22Rv1 (cell line): Measurements from ENCODE around the gene SLC39A11.

Experiments
- ZFX ChIP-seq: fragments of 450-650 bp; IDR thresholded peaks from 2 replicates; pipeline ENCODE4 v1.6.1; 2017; ENCODE audit warnings: antibody characterized with exemption, borderline replicate concordance
- TF ChIP-seq, protein P1 (sequence below): fragments of 450-650 bp; IDR thresholded peaks from 2 replicates; pipeline ENCODE4 v1.5.1; 2017; ENCODE audit warnings: mild to moderate bottlenecking

DNA sequence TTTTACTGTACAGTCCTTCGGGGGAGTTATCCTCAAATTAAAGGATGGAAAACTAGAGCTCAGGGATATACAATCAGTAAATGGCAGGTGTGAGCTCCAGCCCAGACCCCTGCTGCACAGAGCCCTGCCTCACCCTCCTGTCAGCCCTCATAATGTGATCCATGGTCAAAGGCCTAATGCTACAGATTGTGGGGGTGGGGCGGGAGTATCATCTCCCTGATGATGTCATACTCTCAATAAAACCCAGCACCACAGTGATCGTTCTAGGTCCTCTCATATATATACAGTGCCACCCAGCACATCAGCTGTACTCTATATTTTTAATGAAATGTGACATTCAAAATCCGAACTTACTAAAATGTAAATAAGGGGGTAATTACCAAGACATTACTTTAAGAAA lies 61.5 kb downstream of the SLC39A11 start:
- TF ChIP-seq, protein P1, sequence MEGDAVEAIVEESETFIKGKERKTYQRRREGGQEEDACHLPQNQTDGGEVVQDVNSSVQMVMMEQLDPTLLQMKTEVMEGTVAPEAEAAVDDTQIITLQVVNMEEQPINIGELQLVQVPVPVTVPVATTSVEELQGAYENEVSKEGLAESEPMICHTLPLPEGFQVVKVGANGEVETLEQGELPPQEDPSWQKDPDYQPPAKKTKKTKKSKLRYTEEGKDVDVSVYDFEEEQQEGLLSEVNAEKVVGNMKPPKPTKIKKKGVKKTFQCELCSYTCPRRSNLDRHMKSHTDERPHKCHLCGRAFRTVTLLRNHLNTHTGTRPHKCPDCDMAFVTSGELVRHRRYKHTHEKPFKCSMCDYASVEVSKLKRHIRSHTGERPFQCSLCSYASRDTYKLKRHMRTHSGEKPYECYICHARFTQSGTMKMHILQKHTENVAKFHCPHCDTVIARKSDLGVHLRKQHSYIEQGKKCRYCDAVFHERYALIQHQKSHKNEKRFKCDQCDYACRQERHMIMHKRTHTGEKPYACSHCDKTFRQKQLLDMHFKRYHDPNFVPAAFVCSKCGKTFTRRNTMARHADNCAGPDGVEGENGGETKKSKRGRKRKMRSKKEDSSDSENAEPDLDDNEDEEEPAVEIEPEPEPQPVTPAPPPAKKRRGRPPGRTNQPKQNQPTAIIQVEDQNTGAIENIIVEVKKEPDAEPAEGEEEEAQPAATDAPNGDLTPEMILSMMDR, result no peak
- TF ChIP-seq ZFX, result no peak
